Stimulated activated CD8-positive, alpha-beta memory T cell treated with anti-CD3 and anti-CD28 coated beads, Interleukin-4, amount 100 ng/mL, for 24 hours (primary cell): ENCODE data around the gene ODF2L.

Experiments used
- DNase-seq: peaks from one replicate; pipeline ENCODE4 v3.0.0-alpha.2; 2020; ENCODE audit warnings: low read depth

Gene ODF2L

DNA sequence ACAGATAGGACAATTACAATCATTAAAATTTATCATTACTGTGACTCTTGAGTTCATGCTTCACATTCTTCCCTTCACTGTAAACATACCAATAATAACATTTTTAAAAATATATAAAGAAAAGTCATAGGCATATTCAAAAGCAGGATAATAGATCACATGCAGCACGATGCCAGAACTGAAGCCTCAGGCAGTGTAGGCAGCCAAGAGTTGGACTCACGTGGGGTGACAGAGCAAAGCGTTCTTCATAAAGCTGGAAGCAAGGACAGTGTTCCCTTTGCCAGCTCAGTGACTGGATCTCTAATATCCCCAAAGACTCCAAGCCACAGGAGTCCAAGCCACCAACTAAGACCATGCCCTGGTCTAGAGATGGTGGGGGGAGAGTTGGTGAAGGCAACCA is 77.7 kb downstream of the ODF2L start:
- DNase-seq: no peak

DNA sequence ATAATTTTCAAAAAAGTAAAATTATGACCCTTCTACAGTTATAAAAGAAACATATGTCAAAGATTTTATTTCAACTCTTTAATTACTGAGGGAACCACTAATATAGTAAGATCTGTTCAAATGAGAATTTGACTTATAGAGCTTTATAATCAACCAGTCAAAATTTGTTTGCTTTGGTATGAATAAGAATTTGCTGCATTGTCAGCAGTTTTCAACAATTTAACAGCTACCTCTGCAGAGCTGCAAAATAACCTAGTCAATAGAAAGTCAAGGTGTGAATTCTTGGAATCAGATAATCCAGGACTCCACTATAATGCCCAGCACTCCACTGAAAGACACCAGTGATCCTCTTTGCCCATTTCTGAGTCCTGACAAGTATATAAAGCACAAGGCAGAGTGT is 78.2 kb downstream of the ODF2L start:
- DNase-seq: no peak

DNA sequence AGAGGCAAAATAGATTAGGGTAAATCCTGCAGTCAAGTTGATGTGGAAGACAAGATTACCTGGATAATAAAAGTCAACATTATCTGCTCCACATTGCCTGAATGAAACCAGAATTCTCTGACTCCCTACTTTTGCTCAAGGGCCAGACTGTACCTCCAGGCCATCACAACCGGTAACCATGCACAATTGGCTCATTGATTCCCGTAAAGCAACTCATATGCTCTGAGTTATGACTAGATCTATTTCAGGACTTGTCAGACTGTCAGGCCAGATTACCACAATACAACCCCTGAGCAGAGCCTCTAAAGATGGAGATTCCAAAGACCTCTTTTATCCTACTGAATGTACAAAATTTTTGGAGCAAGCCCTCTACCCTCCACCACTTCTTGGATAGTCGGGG is 90.4 kb downstream of the ODF2L start:
- no peak for DNase-seq

DNA sequence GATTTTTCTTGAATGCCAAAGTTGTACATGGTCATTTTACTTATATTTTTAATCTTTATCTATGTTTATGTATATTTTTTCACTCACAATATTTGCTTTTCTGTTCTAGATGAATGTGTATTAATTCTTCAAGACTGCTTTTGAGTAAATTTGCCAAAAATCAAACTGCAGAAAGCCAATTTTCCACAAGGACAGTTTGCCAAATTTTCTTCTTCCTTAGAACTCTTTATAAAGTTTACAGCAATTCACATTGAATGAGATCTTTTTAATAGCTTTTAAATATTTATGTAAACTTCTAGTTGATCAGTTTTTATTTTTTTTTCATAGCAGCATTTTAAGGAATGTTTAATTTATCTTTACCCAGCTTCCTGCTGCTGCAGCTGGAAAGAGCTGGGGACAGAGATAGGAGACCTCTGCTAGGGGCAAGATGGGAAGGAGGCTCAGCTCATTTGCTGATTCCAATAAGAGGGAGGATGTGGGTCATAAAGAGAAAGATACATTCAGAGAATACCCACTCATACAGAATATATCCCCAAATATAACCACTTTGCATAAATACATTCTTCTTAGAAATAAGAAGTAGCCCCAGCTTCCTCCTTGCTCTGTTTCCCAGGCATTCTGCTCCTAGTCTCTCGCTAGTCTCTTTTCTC is 93.0 kb downstream of the ODF2L start:
- DNase-seq: no peak
